ENCODE data around the gene MTMR12.

- TF ChIP-seq CTCF (IDR thresholded peaks at IDR 0.05) (no peak), NR1H2 (CRISPR knock-in tag; IDR thresholded peaks at IDR 0.05) (no peak), MAX (CRISPR knock-in tag; IDR thresholded peaks at IDR 0.05) (no peak)
Observed at GRCh38 chr5:32308946-32309345, 3.8 kb downstream of the MTMR12 start.

Measured in WTC11 (cell line).